BLaER1 (cell line): ENCODE data around the gene OR13A1.
"Not testable (repeated sequence)": the region's sequence is repeated elsewhere in the genome, so short reads cannot be mapped to it uniquely, and the experiment has no call there.

Source experiments
- H3K27ac ChIP-seq: shearing (Covaris generic); formaldehyde crosslinking; 2 replicates; pipeline ENCODE4 v1.8.1; 2022
- H3K27me3 ChIP-seq: shearing (Covaris generic); formaldehyde crosslinking; 2 replicates; pipeline ENCODE4 v1.8.1; 2022
- H3K36me3 ChIP-seq: shearing (Covaris generic); formaldehyde crosslinking; 2 replicates; pipeline ENCODE4 v1.8.1; 2022
- H3K4me1 ChIP-seq: shearing (Covaris generic); formaldehyde crosslinking; 2 replicates; pipeline ENCODE4 v1.8.1; 2022
- H3K4me2 ChIP-seq: shearing (Covaris generic); formaldehyde crosslinking; 2 replicates; pipeline ENCODE4 v1.8.1; 2022
- H3K4me3 ChIP-seq: shearing (Covaris generic); formaldehyde crosslinking; 2 replicates; pipeline ENCODE4 v1.8.1; 2022
- H3K9ac ChIP-seq: shearing (Covaris generic); formaldehyde crosslinking; 2 replicates; pipeline ENCODE4 v1.8.1; 2022
- H3K9me3 ChIP-seq: shearing (Covaris generic); formaldehyde crosslinking; 2 replicates; pipeline ENCODE4 v1.8.1; 2022
- H4K20me1 ChIP-seq: shearing (Covaris generic); formaldehyde crosslinking; 2 replicates; pipeline ENCODE4 v1.8.1; 2022
- Cebpa-rat ChIP-seq: shearing (Covaris generic); IDR thresholded peaks from 2 replicates; pipeline ENCODE4 v1.8.1; 2022

OR13A1 gene, protein sequence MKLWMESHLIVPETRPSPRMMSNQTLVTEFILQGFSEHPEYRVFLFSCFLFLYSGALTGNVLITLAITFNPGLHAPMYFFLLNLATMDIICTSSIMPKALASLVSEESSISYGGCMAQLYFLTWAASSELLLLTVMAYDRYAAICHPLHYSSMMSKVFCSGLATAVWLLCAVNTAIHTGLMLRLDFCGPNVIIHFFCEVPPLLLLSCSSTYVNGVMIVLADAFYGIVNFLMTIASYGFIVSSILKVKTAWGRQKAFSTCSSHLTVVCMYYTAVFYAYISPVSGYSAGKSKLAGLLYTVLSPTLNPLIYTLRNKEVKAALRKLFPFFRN

DNA sequence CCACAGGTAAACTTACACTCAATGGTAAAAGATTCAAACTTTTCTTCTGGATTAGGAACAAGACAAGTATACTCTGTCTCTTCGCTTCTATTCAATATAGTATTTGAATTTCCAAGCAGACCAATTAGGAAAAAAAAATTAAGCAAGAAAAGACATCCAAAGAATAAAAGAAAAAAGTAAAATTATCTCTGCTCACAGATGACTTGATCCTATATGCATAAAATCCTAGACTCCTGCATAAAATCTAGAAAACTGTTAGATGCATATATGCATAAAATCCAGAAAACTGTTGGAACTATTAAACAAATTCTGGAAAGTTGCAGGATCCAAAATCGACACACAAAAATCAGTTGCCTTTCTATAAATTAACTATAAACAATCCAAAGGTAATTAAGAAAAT is at the start of gene OR13A1:
Gene OR13A1 (minus strand): TSS at position 101 of the 400 bp plus-strand sequence. CDS start 11,186 bp downstream, outside the sequence.
- no peaks in the 10 kb centered on the region for H3K4me1 ChIP-seq
- H3K4me2 ChIP-seq: no peak within 1 kb of the TSS
- no peaks in the 10 kb centered on the region for H3K36me3 ChIP-seq
- peaks cover 18% of the 10 kb centered on the region for H3K9me3 ChIP-seq
- TF ChIP-seq Cebpa-rat: no peak
- no peaks in the 10 kb centered on the region for H4K20me1 ChIP-seq
- no peak within 1 kb of the TSS for H3K27ac ChIP-seq
- H3K27me3 ChIP-seq: no peaks in the 10 kb centered on the region
- no peak within 1 kb of the TSS for H3K9ac ChIP-seq
- H3K4me3 ChIP-seq: no peak within 1 kb of the TSS

- H3K9me3 ChIP-seq, H3K27ac ChIP-seq, H3K4me2 ChIP-seq, H3K4me1 ChIP-seq, H3K4me3 ChIP-seq, H3K36me3 ChIP-seq, H3K27me3 ChIP-seq, H3K9ac ChIP-seq, H4K20me1 ChIP-seq: not testable (repeated sequence)
These were observed 46.8 kb upstream of the OR13A1 start for GRCh38 chr10:45361983-45362799.

DNA sequence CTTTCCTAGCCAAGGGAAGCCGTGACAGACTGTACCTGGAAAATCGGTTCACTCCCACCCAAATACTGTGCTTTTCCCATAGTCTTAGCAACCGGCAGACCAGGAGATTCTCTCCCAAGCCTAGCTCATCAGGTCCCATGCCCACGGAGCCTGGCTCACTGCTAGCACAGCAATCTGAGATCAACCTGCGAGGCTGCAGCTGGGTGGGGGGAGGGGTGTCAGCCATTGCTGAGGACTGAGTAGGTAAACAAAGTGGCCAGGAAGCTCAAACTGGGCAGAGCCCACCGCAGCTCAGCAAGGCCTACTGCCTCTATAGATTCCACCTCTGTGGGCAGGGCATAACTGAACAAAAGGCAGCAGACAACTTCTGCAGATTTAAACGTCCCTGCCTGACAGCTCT is 43.6 kb upstream of the OR13A1 start:
- H3K27me3 ChIP-seq, H3K4me1 ChIP-seq, H3K4me2 ChIP-seq, H4K20me1 ChIP-seq, H3K9me3 ChIP-seq, H3K4me3 ChIP-seq, H3K27ac ChIP-seq, H3K36me3 ChIP-seq, H3K9ac ChIP-seq: not testable (repeated sequence)

GRCh38 chr10:45355494-45355893 is 40.1 kb upstream of the OR13A1 start:
- 0 out of 2 replicates have a peak, but pooled peaks cover 4% of the 10 kb centered on the region for H3K36me3 ChIP-seq
- H3K4me3 ChIP-seq: no peak overlapping the region
- H3K4me2 ChIP-seq: no peak overlapping the region
- H3K27me3 ChIP-seq: no peaks in the 10 kb centered on the region
- no peak overlapping the region for H3K9ac ChIP-seq
- no peak for TF ChIP-seq Cebpa-rat
- no peak overlapping the region for H3K27ac ChIP-seq
- no peaks in the 10 kb centered on the region; the same call in 1 of the 2 replicates for H3K9me3 ChIP-seq
- H4K20me1 ChIP-seq: no peaks in the 10 kb centered on the region
- H3K4me1 ChIP-seq: no peaks in the 10 kb centered on the region

- no peak overlapping the region for H3K9ac ChIP-seq
- H3K27ac ChIP-seq: no peak overlapping the region
- no peak for TF ChIP-seq Cebpa-rat
- H3K4me1 ChIP-seq: no peaks in the 10 kb centered on the region
- H3K9me3 ChIP-seq: peaks cover 1% of the 10 kb centered on the region
- H3K4me3 ChIP-seq: no peak overlapping the region
- H3K36me3 ChIP-seq: 0 out of 2 replicates have a peak, but pooled peaks cover 4% of the 10 kb centered on the region
- H4K20me1 ChIP-seq: no peaks in the 10 kb centered on the region
- H3K4me2 ChIP-seq: no peak overlapping the region
- H3K27me3 ChIP-seq: no peaks in the 10 kb centered on the region
These were observed 38.9 kb upstream of the OR13A1 start for GRCh38 chr10:45354261-45354660.

GRCh38 chr10:45353186-45353585 is 37.8 kb upstream of the OR13A1 start:
- H3K9ac ChIP-seq: no peak overlapping the region
- no peak overlapping the region for H3K4me2 ChIP-seq
- H3K36me3 ChIP-seq: no peaks in the 10 kb centered on the region
- H3K27me3 ChIP-seq: no peaks in the 10 kb centered on the region
- no peak for TF ChIP-seq Cebpa-rat
- H3K4me1 ChIP-seq: no peaks in the 10 kb centered on the region
- H3K27ac ChIP-seq: no peak overlapping the region
- peaks cover 12% of the 10 kb centered on the region for H3K9me3 ChIP-seq
- H4K20me1 ChIP-seq: no peaks in the 10 kb centered on the region
- no peak overlapping the region for H3K4me3 ChIP-seq

DNA sequence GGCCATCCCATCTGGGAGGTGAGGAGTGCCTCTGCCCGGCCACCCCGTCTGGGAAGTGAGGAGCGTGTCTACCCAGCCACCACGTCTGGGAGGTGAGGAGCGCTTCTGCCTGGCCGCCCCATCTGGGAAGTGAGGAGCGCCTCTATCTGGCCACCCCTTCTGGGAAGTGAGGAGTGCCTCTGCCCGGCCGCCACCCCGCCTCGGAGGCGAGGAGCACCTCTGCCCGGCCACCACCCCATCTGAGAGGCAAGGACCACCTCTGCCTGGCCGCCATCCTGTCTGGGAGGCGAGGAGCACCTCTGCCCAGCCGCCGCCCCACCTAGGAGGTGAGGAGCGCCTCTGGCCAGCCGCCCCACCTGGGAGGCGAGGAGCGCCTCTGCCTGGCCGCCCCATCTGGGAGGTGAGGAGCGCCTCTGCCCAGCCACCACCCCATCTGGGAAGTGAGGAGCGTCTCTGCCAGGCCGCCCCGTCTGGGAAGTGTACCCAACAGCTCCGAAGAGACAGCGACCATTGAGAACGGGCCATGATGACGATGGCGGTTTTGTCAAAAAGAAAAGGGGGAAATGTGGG is 32.9 kb upstream of the OR13A1 start:
- not testable (repeated sequence) for H3K9ac ChIP-seq, H3K4me3 ChIP-seq, H3K4me1 ChIP-seq, H3K4me2 ChIP-seq, H3K36me3 ChIP-seq, H3K27ac ChIP-seq, H4K20me1 ChIP-seq, H3K27me3 ChIP-seq
- peaks cover 42% of the 10 kb centered on the region for H3K9me3 ChIP-seq

GRCh38 chr10:45347464-45347863 is 32.1 kb upstream of the OR13A1 start:
- H4K20me1 ChIP-seq, H3K27me3 ChIP-seq, H3K9ac ChIP-seq, H3K27ac ChIP-seq, H3K4me1 ChIP-seq, H3K36me3 ChIP-seq, H3K4me2 ChIP-seq: not testable (repeated sequence)
- Histone ChIP-seq H3K9me3 (peaks cover 42% of the 10 kb centered on the region), H3K4me3 (peak overlapping the region; percentile 41)

GRCh38 chr10:45346652-45347335 is 31.4 kb upstream of the OR13A1 start:
- H4K20me1 ChIP-seq, H3K9ac ChIP-seq, H3K4me2 ChIP-seq, H3K27me3 ChIP-seq, H3K4me1 ChIP-seq, H3K27ac ChIP-seq, H3K36me3 ChIP-seq: not testable (repeated sequence)
- H3K9me3 ChIP-seq: peaks cover 43% of the 10 kb centered on the region
- peak overlapping the region; percentile 41 for H3K4me3 ChIP-seq

DNA sequence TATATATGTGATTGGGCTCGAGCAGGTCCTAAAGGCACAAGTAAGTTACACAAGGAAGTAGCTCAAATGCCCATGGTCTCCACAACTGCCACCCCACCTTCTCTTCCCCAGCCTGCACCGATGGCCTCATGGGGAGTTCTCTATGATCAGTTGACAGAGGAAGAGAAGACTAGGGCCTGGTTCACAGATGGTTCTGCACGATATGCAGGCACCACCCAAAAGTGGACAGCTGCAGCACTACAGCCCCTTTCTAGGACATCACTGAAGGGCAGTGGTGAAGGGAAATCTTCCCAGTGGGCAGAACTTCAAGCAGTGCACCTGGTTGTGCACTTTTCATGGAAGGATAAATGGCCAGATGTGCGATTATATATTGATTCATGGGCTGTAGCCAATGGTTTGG is 25.0 kb upstream of the OR13A1 start:
- not testable (repeated sequence) for H3K27me3 ChIP-seq, H4K20me1 ChIP-seq, H3K4me2 ChIP-seq, H3K27ac ChIP-seq, H3K9ac ChIP-seq, H3K4me1 ChIP-seq, H3K36me3 ChIP-seq, H3K4me3 ChIP-seq
- peaks cover 40% of the 10 kb centered on the region for H3K9me3 ChIP-seq
